NCI-H1930 (cell line): Measurements from ENCODE around the gene UBA1.
A peak's percentile ranks its signal among the peaks of the same experiment; 100 is the strongest.

Experiments used
- DNase-seq, 2 experiments: peaks; one replicate each; lab custom pipeline; 2025; lab: John Stamatoyannopoulos, UW

The UBA1 gene

DNA sequence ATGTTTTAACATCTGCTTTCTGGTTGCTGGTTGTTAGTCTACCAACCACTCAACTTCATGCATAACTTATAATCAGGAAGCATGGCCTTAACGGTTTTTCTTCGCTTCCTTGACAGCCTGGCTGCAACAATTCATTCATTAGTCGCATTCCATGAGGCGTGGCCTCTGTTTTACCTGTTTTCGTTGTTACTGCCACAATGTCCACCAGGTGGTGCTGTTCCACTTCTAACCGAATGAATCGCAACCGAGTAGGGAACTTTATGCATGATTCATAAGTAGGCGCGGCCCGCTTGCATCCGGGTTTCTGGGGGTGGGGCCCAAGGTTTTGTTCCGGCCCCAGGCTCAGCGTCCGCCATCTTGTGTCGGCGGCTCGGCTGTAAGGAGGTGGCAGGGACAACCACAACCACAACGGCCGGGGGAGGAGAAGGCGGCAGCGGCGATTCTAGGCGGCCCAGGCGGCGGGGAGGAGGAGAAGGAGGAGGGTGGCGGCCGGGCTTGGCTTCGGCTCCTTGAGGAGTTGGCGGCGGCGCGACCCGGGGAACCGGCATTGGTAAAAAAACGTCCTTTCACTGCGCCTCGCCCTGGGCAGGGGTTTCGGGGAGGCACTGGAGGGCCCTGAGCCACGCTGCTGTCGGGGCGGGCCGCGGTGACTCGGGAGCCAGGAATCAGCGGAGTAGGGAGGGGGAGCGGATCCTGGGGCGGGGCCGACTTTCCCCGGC is at the start of gene UBA1:
TSS of gene UBA1 (plus strand) at position 355 of the 719 bp plus-strand sequence. CDS start 4,974 bp downstream, outside the sequence.
- peak; percentile 90 to 93 for DNase-seq

DNA sequence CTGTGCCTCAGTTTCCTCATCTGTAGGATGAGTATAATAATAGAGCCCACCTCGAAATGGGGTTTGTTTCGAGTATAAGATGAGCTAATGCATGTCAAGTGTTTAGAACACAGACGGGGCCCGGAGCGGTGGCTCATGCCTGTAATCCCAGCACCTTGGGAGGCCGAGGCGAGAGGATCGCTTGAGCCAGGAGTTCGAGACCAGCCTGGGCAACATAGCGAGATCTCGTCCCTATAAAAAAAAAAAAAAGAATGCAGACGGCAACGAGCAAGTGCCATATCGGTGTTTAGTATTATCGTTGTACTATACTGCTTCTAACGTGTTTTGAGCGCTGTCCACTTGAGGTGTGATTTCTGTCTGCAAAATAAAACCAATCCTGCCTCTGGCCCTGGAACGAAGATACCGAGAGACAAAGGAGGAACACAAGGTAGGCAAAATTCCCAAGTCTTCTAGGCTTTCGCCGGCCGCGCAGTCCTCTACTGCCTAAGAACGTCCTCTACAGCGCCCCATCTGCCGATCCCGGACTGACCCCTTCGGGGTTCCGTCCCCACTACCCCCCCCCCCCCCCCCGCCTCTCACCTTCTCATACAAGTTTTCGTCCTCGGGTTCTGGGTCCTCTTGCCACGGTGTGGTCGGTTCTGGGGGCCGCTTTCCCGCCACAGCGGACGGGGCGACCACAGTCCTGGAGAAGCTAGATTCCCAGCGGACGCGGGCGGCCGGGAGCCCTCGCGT is 49.6 kb upstream of the UBA1 start:
- DNase-seq = peak in 1 of 2 experiments; percentile 33

DNA sequence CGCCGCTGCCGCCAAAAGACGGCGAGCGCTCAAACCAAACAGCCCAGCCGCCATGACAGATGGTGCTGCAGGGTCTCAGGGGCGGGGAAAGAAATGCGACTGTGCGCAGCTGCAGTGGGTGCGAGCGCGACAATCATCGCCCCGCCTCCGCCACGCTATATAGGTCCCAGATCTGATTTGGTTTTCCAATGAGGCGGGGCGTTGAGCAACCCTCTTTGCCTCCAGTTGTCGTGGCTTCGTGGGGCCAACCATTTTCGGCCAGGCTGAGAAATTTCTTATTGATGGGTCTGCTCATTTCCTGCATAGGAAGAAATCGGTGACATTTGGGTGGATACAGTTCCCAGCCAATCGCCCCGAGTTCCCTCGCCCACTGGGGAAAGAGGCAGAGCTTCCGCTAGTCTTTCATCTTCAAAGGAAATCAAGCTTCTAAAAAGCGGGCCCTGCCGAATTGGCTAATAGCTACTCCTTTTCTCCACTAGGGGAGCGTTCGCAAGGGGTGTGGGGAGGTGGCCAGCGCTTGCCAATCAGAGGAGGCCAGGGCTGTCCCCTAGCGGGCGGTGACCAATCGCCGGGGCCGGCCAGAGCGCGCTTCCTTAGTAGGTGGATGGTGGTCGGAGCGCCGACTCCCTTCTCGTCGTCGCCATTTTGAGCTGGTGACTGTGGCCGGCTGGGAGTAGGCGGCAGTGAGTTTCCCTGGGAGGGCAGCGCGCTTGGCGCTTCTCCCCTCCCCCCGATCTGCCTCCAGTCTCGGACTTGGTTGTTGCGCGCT is 48.8 kb upstream of the UBA1 start, which contains the start of the genes NDUFB11 and RBM10:
TSS of gene NDUFB11 (minus strand) at position 77 of the 769 bp plus-strand sequence. CDS start at position 54, 23 bp downstream.
TSS of gene RBM10 (plus strand) at position 596 of the 769 bp plus-strand sequence. CDS start 2,261 bp downstream, outside the sequence.
- DNase-seq = peak; percentile 88 to 91

DNA sequence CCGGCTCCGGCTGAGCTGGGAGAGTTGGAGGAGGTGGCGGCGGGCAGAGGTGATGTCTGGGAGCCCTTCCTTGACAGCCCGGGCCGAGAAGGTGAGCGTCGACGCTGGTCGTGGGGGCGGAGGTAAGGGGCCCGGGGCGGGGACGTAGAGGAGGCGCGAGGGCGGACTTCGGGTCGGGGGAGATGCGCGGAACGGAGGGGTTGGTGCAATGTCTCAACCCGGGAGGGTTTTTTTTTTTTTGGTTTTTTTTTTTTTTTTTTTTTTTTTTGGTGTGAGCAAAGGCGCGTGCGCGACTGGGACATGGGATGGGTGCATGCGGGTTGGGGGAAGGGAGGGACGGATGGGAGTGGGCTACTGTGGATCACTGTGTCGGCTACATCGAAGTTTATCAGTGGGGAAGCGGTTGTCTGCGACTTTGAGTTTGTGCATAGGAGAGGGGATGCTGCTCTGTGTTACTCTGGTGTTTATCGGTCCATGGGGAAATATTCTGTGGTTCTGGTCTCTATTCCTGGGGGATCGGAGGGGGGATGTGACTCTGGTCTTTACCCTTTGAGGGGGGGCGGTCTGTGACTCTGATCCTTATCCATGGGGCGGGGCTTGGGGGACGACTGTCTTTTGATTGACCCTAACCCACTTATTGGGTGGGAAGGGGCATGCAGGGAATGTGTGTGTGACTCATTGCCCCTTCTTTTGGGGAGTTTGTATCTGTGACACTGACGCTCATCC is 48.1 kb upstream of the UBA1 start:
- DNase-seq = no peak

DNA sequence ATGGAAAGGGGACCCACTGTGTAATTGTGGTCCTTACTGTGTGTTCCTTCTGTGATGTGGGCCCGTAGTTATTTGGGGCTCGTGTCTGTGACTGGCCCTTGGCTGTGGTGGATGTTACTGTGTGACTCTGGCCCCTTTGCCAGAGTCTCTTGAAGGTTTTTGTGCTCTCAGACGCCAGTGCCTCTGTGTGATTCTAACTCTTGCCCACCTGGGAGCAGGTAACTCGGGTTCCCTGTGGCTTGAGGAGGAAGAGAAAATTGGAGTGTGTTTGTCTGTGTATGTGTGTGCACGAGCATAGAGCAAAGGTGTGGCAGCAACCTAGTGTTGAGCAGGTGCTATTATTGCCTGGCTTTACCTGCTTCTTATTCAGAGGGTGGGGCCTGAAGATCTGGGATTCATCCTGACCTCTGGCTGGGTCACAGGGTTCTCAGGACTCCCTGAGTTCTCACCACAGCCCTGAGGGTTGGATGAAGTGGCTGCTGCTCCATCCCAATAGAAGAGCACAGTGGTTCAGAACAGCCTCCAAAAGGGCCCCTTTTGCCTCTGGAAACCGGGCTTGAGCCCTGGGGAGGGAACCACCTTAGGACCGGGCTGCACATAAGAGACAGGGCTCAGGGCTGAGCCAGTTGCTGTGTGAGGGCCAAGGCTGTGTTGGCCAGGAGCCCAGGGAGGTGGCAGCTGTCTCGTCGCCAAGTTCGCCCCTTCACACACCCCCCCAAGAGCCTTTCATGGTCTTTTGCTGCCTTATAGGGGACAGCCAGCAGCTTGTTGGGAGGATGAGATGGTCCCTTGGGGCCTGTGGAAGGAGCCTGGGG is 47.3 kb upstream of the UBA1 start:
- no peak for DNase-seq

DNA sequence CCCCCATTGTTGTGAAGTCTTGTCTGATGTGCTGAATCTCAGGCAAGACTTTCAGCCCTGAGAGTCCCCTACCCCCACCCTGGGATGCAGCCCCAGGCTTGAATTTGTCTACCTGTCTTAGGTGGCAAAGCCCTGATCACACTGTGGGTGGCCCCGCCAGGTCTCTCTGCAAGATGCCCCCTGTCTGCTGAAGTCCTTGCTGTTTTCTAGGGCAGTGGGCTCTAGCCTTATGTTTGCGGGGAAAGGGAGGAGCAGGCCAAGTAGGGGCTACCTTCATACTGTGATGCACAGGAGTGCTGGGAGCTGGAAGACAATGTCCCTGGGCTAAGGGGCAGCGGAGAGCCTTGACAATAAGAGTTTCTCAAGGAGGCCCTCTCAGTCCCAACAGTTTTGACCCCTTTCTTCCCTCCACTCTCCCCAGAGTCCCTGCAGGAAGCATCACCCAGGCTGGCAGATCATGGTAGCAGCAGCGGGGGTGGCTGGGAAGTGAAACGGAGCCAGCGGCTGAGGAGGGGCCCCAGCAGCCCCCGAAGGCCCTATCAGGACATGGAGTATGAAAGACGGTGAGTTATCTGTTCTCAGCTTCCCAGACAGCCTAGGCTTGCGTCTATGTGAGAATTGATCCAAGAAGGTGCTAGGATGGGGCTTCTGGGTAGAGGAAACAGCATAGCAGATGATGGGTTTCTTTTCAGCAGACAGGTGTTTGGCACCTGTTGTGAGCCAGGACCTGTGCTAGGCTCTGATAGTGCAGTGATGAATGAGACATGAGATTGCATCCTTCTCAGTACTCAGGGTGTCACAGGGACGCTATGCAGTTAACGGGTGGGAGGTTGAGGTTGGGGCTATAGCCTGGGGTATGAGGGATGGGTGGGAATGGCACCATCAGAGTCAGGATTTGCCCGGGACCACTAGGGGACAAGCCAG is 46.4 kb upstream of the UBA1 start:
- DNase-seq = no peak

DNA sequence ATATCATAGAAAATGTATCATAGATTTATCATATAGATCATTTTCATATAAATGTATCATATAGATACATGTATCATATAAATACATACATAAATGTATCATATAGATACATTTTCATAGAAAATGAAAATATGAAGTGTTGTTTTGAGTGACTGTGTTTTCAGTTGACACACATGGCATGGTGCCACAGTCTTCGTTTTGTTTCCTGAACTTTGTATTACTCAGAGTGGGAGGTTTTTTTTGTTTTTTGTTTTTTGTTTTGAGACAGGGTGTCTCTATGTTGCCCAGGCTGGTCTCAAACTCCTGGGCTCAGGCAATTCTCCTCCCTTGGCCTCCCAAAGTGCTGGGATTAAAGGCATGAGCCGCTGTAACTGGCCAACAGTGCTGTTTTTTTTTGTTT is 44.7 kb upstream of the UBA1 start:
- DNase-seq = no peak

DNA sequence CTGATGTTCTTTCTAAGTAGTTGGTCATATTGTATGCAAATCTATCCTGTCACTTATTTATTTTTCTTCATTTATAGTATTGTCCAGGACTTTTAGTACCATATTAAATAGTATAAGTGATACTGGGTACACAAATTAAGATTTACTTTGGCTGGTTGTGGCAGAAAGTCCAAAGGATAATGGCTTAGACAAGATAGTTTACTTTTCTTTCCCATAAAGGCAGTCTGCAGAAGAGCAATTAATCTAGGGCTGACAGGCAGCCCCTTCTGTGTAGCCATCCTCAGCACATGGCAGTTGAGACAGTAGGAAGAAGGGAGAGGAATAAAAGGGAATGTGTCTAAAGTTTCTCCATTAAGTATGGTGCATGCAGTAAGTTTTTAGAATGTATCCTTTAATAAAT is 42.2 kb upstream of the UBA1 start:
- DNase-seq = no peak

DNA sequence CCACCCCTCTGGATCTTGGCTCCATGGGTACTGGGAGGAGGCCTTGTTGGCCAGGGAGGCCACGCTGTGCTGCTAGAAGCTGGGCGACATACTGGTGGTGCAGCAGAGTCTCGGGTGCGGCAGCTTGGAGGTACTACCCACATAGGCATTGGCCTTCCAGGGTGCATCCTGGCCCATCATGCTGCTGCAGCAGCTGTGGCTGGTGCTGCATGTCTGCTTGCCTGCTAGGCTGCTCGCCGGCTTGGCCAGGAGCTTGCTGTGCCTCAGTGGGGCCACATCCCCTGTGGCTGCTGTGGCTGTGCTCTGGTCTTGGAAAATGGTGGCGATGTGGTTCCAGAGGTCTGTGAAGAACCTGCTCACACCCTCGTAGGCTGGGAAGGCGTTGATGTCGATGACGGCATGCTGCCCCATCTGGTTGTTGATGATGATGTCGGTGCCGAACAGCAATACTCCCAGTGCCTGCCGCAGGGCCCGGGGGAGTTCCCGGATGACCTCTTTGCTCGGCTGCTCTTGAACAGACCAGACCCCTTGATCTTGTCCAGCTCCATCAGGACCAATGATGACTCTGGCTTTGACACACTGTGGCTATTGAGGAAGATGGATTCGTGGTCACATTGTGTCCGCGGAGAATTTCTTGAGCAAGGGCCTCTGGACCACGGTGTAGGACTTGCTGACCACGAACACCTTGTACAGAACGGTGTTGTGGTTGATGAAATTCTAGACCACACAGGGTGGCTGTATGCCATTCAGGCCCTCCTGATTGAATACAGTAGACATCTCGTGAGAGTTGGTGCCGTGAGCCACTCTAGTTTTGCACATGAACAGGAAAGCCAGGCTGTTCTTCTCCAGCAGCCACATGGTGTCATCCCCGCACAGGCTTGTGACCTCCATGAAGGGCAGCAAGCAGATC is 36.8 kb upstream of the UBA1 start:
- no peak for DNase-seq

DNA sequence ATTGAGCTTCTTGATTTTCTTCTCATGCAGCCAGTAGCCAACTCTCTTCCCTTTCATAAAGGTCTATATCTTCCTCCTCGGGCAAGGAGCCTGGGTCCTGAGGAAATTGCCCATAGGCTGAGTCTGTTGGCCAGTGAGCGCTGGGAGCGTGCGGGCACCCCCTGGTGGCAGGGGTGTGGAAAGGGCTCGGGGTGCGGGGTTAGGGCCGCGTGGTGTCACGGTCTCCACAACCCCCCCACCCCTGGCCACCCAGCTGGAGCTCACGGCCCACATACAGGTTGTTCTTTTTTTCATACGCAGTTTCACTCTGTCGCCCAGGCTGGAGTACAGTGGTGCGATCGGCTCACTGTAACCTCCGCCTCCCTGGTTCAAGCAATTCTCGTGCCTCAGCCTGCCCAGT is 35.5 kb upstream of the UBA1 start:
- no peak for DNase-seq

DNA sequence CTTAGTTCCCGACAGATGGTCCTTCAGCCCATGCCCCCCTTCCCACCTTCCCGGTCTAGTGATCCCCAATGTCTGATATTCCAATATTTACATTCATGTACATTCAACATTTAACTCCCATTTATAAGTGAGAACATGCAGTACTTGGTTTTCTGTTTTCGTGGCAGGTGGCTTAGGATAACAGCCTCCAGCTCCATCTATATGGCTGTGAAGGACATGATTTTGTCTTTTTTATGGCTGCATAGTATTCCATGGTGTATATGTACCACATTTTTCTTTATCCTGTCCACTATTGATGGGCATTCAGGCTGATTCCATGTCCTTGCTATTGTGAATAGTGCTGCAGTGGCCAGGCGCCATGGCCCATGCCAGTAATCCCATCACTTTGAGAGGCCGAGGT is 34.8 kb upstream of the UBA1 start:
- DNase-seq = no peak

DNA sequence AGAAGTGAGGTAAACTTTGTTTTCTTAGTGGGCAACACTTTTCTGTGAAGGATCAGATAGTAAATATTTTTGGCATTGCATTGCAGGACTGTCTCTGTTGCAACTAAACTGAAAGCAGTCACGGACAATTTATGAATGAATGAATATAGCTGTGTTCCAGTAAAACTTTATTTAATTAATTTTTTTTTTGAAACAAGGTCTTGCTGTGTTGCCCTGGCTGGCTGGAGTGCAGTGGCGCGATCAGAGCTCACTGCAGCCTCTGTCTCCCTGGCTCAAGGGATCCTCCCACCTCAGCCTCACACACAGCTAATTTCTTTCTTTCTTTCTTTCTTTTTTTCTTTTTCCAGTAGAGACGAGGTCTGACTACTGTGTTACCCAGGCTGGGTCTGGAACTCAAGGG is 32.8 kb upstream of the UBA1 start:
- DNase-seq = no peak

DNA sequence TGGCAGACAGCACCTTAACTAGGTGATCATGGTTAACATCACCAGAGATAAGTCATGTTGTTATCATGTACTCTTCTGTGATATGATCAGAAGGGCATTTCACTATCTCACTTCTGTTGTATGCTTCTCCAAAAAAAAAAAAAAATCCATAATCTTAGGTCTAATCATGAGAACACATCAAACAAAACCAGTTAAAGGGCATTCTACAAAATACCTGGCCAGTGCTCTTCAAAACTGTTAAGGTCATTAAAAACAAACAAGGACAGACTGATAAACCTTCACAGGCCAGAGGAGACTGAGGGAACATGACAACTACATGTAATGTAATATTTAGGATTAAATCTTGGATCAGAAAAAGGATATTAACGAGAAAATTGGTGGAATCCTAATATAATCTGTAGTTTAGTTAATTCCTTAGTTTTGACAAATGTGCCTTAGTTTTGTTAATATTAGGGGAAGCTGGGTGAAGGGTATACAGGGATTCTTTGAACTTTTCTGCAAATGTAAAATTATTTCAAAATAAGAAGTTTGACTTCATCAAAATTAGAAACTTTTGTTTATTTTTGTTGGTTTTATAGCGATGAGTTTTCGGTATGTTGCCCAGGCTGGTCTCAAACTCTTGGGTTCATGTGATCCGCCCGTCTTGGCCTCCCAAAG is 30.6 kb upstream of the UBA1 start:
- no peak for DNase-seq

DNA sequence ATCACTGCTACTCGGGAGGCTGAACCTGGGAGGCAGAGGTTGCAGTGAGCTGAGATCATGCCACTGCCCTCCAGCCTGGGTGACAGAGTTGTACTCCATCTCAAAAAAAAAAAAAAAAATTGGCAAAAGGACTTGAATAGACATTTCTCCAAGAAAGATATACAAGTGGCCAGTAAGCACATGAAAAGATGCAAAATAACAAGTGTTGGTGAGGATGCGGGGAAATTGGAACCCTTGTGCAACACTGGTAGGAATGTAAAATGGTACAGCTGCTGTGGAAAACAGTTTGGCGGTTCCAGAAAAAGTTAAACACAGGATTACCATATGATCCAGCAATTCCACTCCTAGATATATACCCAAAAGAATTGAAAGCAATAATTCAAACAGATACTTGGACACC is 29.2 kb upstream of the UBA1 start:
- DNase-seq = no peak

DNA sequence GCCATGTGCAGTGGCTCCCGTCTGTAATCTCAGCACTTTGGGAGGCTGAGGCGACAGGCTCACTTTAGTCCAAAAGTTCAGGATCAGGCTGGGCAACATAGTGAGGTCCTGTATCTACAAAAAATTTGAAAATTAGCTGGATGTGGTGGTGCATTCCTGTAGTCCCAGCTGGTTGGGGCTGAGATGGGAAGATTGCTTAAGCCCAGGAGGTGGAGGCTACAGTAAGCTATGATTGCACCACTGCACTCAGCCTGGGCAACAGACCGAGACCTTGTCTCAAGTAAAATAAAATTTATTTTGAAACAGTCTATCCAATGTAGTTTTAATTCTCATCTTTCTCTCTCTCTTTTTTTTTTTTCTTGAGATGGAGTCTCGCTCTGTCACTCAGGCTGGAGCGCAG is 27.5 kb upstream of the UBA1 start:
- DNase-seq = no peak

DNA sequence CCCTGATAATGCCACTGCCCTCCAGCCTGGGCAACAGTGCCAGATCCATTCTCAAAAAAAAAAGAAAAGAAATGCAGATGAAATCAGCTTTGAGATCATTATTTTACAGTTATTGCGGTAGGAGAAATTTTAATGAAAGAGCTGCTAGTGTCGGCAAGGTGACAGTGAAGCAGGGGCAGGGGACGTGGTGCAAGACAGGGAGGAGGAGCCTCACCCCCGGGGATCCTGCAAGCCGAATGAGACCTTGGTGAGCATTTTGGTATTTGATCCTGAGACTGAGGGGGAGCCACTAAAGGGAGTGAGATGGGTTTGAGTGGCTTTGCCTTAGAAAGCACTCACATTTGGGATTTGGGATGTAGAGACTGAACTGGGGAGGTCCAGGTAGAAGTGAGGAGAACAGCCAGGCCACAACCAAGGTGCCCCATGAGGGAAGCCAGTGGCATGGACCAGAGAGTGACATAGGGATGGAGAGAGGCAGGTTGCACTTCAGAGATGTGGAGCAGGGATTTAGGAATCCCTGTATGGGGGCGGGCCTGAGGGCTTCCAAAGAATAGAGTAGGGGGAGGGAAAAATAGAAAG is 25.0 kb upstream of the UBA1 start:
- DNase-seq = no peak

DNA sequence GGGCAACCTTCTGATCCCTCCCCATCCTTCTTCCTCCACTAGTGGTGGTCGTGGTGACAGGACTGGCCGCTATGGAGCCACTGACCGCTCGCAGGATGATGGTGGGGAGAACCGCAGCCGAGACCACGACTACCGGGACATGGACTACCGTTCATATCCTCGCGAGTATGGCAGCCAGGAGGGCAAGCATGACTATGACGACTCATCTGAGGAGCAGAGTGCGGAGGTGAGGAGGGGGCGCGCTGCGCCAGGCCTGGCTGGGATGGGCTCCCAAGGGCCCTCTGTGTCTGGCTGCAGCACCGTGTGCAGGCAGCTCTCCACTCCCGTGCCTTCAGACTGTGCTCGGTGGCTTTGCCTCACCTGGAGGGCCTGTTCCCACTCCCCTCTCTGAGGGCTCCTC is 24.4 kb upstream of the UBA1 start:
- no peak for DNase-seq
